Activated CD4-positive, CD25-positive, alpha-beta regulatory T cell treated with anti-CD3 and anti-CD28 coated beads, Interleukin-2, amount 50 U/mL, for 72 hours (primary cell): Measurements from ENCODE around the gene PDE7B.

Experiments used
- DNase-seq: peaks from one replicate; pipeline ENCODE4 v3.0.0; 2021

PDE7B gene

GRCh38 chr6:135851442-135852271 lies at the start of gene PDE7B:
Gene PDE7B (plus strand): TSS chr6:135851701.
- DNase-seq, result peak; percentile 33

- no peak for DNase-seq
Measured at GRCh38 chr6:135801755-135802465, 49.6 kb upstream of the PDE7B start.

GRCh38 chr6:135810486-135810885 lies 41.0 kb upstream of the PDE7B start:
- no peak for DNase-seq

- no peak for DNase-seq
Measured at GRCh38 chr6:135811170-135811569, 40.3 kb upstream of the PDE7B start.

- DNase-seq, result no peak
Measured at GRCh38 chr6:135811644-135812526, 39.6 kb upstream of the PDE7B start.

- no peak for DNase-seq
Measured at GRCh38 chr6:135813401-135813800, 38.1 kb upstream of the PDE7B start.

- DNase-seq, result no peak
Measured at GRCh38 chr6:135814043-135814442, 37.5 kb upstream of the PDE7B start.

GRCh38 chr6:135815216-135815615 lies 36.3 kb upstream of the PDE7B start:
- DNase-seq, result no peak

GRCh38 chr6:135817035-135817434 lies 34.5 kb upstream of the PDE7B start:
- no peak for DNase-seq

GRCh38 chr6:135819665-135820064 lies 31.8 kb upstream of the PDE7B start:
- DNase-seq, result no peak

GRCh38 chr6:135820340-135820739 lies 31.2 kb upstream of the PDE7B start:
- DNase-seq, result no peak

GRCh38 chr6:135823851-135824250 lies 27.6 kb upstream of the PDE7B start:
- no peak for DNase-seq

GRCh38 chr6:135826236-135826804 lies 25.2 kb upstream of the PDE7B start:
- DNase-seq, result no peak

- DNase-seq, result no peak
Measured at GRCh38 chr6:135828021-135828420, 23.5 kb upstream of the PDE7B start.

- no peak for DNase-seq
Measured at GRCh38 chr6:135830452-135830881, 21.0 kb upstream of the PDE7B start.

GRCh38 chr6:135831016-135831415 lies 20.5 kb upstream of the PDE7B start:
- DNase-seq, result no peak

GRCh38 chr6:135832166-135832565 lies 19.3 kb upstream of the PDE7B start:
- no peak for DNase-seq

- DNase-seq, result no peak
Measured at GRCh38 chr6:135833771-135834170, 17.7 kb upstream of the PDE7B start.

GRCh38 chr6:135837735-135838449 lies 13.6 kb upstream of the PDE7B start:
- DNase-seq, result no peak

- no peak for DNase-seq
Measured at GRCh38 chr6:135839121-135839520, 12.4 kb upstream of the PDE7B start.

GRCh38 chr6:135842618-135843392 lies 8.7 kb upstream of the PDE7B start:
- no peak for DNase-seq
